Activated CD8-positive, alpha-beta memory T cell treated with anti-CD3 and anti-CD28 coated beads, Interleukin-2, amount 10 ng/mL, durations not matched to agents 7 days and 5 days (primary cell): ENCODE measurements around the gene SESN3. TPM values are rescaled to one million over a fixed set of nuclear protein-coding genes. Genes with fewer than 3 reads are reported as not detected.

Experiments
- ATAC-seq: fragments of 150-1000 bp; cut with Tn5 transposase; one replicate; pipeline ENCODE4 v1.10.0; 2021; ENCODE audit warnings: moderate library complexity
- CTCF ChIA-PET: fragments of 350-600 bp; sonication (Branson Sonifier 250); formaldehyde crosslinking; loops from one replicate; lab custom pipeline; 2021; ENCODE audit warnings: antibody characterized with exemption; lab: Charles Lee
- DNase-seq: peaks from one replicate; pipeline ENCODE4 v3.0.0-alpha.2; 2020
- H3K27ac Mint-ChIP-seq: one replicate; pipeline ENCODE4 v1.8.0; 2021; ENCODE audit warnings: mild to moderate bottlenecking, mixed read lengths
- H3K27me3 Mint-ChIP-seq: one replicate; pipeline ENCODE4 v1.8.0; 2021; ENCODE audit warnings: mixed read lengths
- H3K36me3 Mint-ChIP-seq: one replicate; pipeline ENCODE4 v1.8.0; 2021; ENCODE audit warnings: mild to moderate bottlenecking, mixed read lengths
- H3K4me1 Mint-ChIP-seq: one replicate; pipeline ENCODE4 v1.8.0; 2021; ENCODE audit warnings: mixed read lengths
- H3K4me3 Mint-ChIP-seq: one replicate; pipeline ENCODE4 v1.8.0; 2021; ENCODE audit warnings: mild to moderate bottlenecking, moderate library complexity, mixed read lengths
- H3K9me3 Mint-ChIP-seq: one replicate; pipeline ENCODE4 v1.8.0; 2022; ENCODE audit warnings: low read depth, mixed read lengths
- total RNA-seq, 2 experiments: library from RNA; stranded (reverse); gene quantifications; one replicate each; pipeline ENCODE4 v1.2.3, GENCODE V29; 2021

The SESN3 gene
- total RNA-seq, 2 experiments from 2014 or later = 9.3 to 24.3 TPM

GRCh38 chr11:95175818-95176380 lies 55.1 kb downstream of the SESN3 start:
- DNase-seq (no peak), ATAC-seq (no peak)
- Mint-ChIP-seq H3K4me3 (no peak overlapping the region), H3K27ac (no peak overlapping the region), H3K27me3 (no peaks in the 10 kb centered on the region), H3K4me1 (no peaks in the 10 kb centered on the region), H3K36me3 (peaks cover 4% of the 10 kb centered on the region), H3K9me3 (no peaks in the 10 kb centered on the region)
- CTCF ChIA-PET = interaction anchor here (0.5 to 1.4 kb wide), 3 partner anchors 18 to 49 kb away, joined by 3 to 5 read pairs (median 3); no protein-coding TSS in a partner anchor

GRCh38 chr11:95170294-95170693 lies 60.7 kb downstream of the SESN3 start:
- no peak overlapping the region for H3K27ac Mint-ChIP-seq
- no peak overlapping the region for H3K4me3 Mint-ChIP-seq
- CTCF ChIA-PET = no interaction called here
- H3K36me3 Mint-ChIP-seq = no peaks in the 10 kb centered on the region
- ATAC-seq (no peak), DNase-seq (no peak)
- no peaks in the 10 kb centered on the region for H3K27me3 Mint-ChIP-seq
- no peaks in the 10 kb centered on the region for H3K4me1 Mint-ChIP-seq
- H3K9me3 Mint-ChIP-seq = no peaks in the 10 kb centered on the region

GRCh38 chr11:95166781-95167180 lies 64.2 kb downstream of the SESN3 start:
- no peaks in the 10 kb centered on the region for H3K9me3 Mint-ChIP-seq
- no peak for ATAC-seq
- no peaks in the 10 kb centered on the region for H3K27me3 Mint-ChIP-seq
- no peaks in the 10 kb centered on the region for H3K36me3 Mint-ChIP-seq
- H3K4me1 Mint-ChIP-seq = peaks cover 10% of the 10 kb centered on the region
- CTCF ChIA-PET = no interaction called here
- H3K27ac Mint-ChIP-seq = no peak overlapping the region
- DNase-seq = no peak
- H3K4me3 Mint-ChIP-seq = no peak overlapping the region

- no peak overlapping the region for H3K27ac Mint-ChIP-seq
- no peaks in the 10 kb centered on the region for H3K27me3 Mint-ChIP-seq
- H3K4me1 Mint-ChIP-seq = peaks cover 10% of the 10 kb centered on the region
- H3K9me3 Mint-ChIP-seq = no peaks in the 10 kb centered on the region
- ATAC-seq = no peak
- no peak overlapping the region for H3K4me3 Mint-ChIP-seq
- CTCF ChIA-PET = interaction anchor here (1.2 kb wide), 1 partner anchor 13 kb away, joined by 7 read pairs; no protein-coding TSS in a partner anchor
- no peak for DNase-seq
- no peaks in the 10 kb centered on the region for H3K36me3 Mint-ChIP-seq
These were observed 65.4 kb downstream of the SESN3 start for GRCh38 chr11:95165638-95166037.

GRCh38 chr11:95163106-95163505 lies 67.9 kb downstream of the SESN3 start:
- H3K4me1 Mint-ChIP-seq = peaks cover 14% of the 10 kb centered on the region
- peaks cover 3% of the 10 kb centered on the region for H3K36me3 Mint-ChIP-seq
- ATAC-seq (no peak), DNase-seq (no peak)
- CTCF ChIA-PET = interaction anchor here (1.0 to 1.1 kb wide), 2 partner anchors 8 to 11 kb away, joined by 3 to 5 read pairs; no protein-coding TSS in a partner anchor
- H3K9me3 Mint-ChIP-seq = no peaks in the 10 kb centered on the region
- no peaks in the 10 kb centered on the region for H3K27me3 Mint-ChIP-seq
- no peak overlapping the region for H3K4me3 Mint-ChIP-seq
- H3K27ac Mint-ChIP-seq = no peak overlapping the region

GRCh38 chr11:95161248-95161647 lies 69.8 kb downstream of the SESN3 start:
- Mint-ChIP-seq H3K36me3 (peaks cover 3% of the 10 kb centered on the region), H3K27ac (no peak overlapping the region), H3K27me3 (no peaks in the 10 kb centered on the region), H3K9me3 (no peaks in the 10 kb centered on the region), H3K4me1 (peaks cover 20% of the 10 kb centered on the region), H3K4me3 (no peak overlapping the region)
- DNase-seq (no peak), ATAC-seq (no peak)
- CTCF ChIA-PET = no interaction called here

GRCh38 chr11:95157824-95158223 lies 73.2 kb downstream of the SESN3 start:
- CTCF ChIA-PET = interaction anchor here (1.0 to 8.9 kb wide), 4 partner anchors 11 to 550 kb away, joined by 3 to 193 read pairs (median 4); partner anchors contain the start of gene SESN3

GRCh38 chr11:95156916-95157541 lies 74.0 kb downstream of the SESN3 start:
- no peak for ATAC-seq
- H3K4me1 Mint-ChIP-seq = peaks cover 28% of the 10 kb centered on the region

More at GRCh38 chr11:95157824-95158223, 73.2 kb downstream of the SESN3 start:
- no peak for DNase-seq
- peaks cover 25% of the 10 kb centered on the region for H3K4me1 Mint-ChIP-seq
- ATAC-seq = no peak
- H3K36me3 Mint-ChIP-seq = peaks cover 3% of the 10 kb centered on the region
- no peaks in the 10 kb centered on the region for H3K9me3 Mint-ChIP-seq
- H3K27ac Mint-ChIP-seq = no peak overlapping the region
- no peaks in the 10 kb centered on the region for H3K27me3 Mint-ChIP-seq
- H3K4me3 Mint-ChIP-seq = no peak overlapping the region

GRCh38 chr11:95156133-95156721 lies 74.8 kb downstream of the SESN3 start:
- CTCF ChIA-PET = interaction anchor here (0.8 to 8.9 kb wide), 2 partner anchors 87 to 552 kb away, joined by 3 to 193 read pairs; no protein-coding TSS in a partner anchor
- Mint-ChIP-seq H3K27ac (no peak overlapping the region), H3K27me3 (no peaks in the 10 kb centered on the region), H3K9me3 (no peaks in the 10 kb centered on the region), H3K36me3 (peaks cover 3% of the 10 kb centered on the region), H3K4me3 (no peak overlapping the region), H3K4me1 (peaks cover 33% of the 10 kb centered on the region)
- ATAC-seq (no peak), DNase-seq (no peak)

More at GRCh38 chr11:95156916-95157541, 74.0 kb downstream of the SESN3 start:
- no peak for DNase-seq
- Mint-ChIP-seq H3K27me3 (no peaks in the 10 kb centered on the region), H3K27ac (no peak overlapping the region), H3K9me3 (no peaks in the 10 kb centered on the region), H3K36me3 (peaks cover 3% of the 10 kb centered on the region), H3K4me3 (no peak overlapping the region)
- CTCF ChIA-PET = interaction anchor here (0.6 to 8.9 kb wide), 7 partner anchors 9 to 1215 kb away, joined by 3 to 193 read pairs (median 3); partner anchors contain the start of gene SESN3

- no peak overlapping the region for H3K4me3 Mint-ChIP-seq
- DNase-seq (no peak), ATAC-seq (no peak)
- H3K4me1 Mint-ChIP-seq = peaks cover 33% of the 10 kb centered on the region
- H3K27ac Mint-ChIP-seq = no peak overlapping the region
- H3K36me3 Mint-ChIP-seq = peaks cover 2% of the 10 kb centered on the region
- no peaks in the 10 kb centered on the region for H3K9me3 Mint-ChIP-seq
- H3K27me3 Mint-ChIP-seq = no peaks in the 10 kb centered on the region
- CTCF ChIA-PET = interaction anchor here (0.6 to 20.8 kb wide), 15 partner anchors 8 to 613 kb away, joined by 3 to 258 read pairs (median 9); partner anchors contain the start of genes SESN3 and SRSF8
These were observed 75.6 kb downstream of the SESN3 start for GRCh38 chr11:95155385-95155784.

- Mint-ChIP-seq H3K27ac (no peak overlapping the region), H3K9me3 (no peaks in the 10 kb centered on the region), H3K4me1 (peaks cover 37% of the 10 kb centered on the region), H3K4me3 (no peak overlapping the region), H3K36me3 (no peaks in the 10 kb centered on the region), H3K27me3 (no peaks in the 10 kb centered on the region)
- no peak for ATAC-seq
- CTCF ChIA-PET = interaction anchor here (0.6 to 20.8 kb wide), 26 partner anchors 9 to 730 kb away, joined by 3 to 258 read pairs (median 4); partner anchors contain the start of genes ENDOD1, SESN3 and SRSF8
- peak; percentile 81 for DNase-seq
These were observed 76.5 kb downstream of the SESN3 start for GRCh38 chr11:95154514-95154913.

- peak overlapping the region; percentile 82 for H3K4me3 Mint-ChIP-seq
- no peaks in the 10 kb centered on the region for H3K36me3 Mint-ChIP-seq
- ATAC-seq = no peak
- H3K9me3 Mint-ChIP-seq = no peaks in the 10 kb centered on the region
- H3K27ac Mint-ChIP-seq = peak overlapping the region; percentile 93
- CTCF ChIA-PET = interaction anchor here (0.6 to 20.8 kb wide), 32 partner anchors 10 to 1272 kb away, joined by 3 to 258 read pairs (median 4); partner anchors contain the start of genes CEP57, ENDOD1, FAM76B and SESN3
- DNase-seq = no peak
- peaks cover 39% of the 10 kb centered on the region for H3K4me1 Mint-ChIP-seq
- no peaks in the 10 kb centered on the region for H3K27me3 Mint-ChIP-seq
These were observed 77.2 kb downstream of the SESN3 start for GRCh38 chr11:95153857-95154246.
